GM19193 (cell line): Measurements from ENCODE around the gene YARS1.
A peak's percentile ranks its signal among the peaks of the same experiment; 100 is the strongest.

ENCODE experiments used
- POLR2A ChIP-seq: IDR thresholded peaks from 4 replicates; pipeline ENCODE4 v1.6.1; 2011; ENCODE audit not compliant: insufficient read depth, insufficient read length; ENCODE audit errors: extremely low read depth

The YARS1 gene

DNA sequence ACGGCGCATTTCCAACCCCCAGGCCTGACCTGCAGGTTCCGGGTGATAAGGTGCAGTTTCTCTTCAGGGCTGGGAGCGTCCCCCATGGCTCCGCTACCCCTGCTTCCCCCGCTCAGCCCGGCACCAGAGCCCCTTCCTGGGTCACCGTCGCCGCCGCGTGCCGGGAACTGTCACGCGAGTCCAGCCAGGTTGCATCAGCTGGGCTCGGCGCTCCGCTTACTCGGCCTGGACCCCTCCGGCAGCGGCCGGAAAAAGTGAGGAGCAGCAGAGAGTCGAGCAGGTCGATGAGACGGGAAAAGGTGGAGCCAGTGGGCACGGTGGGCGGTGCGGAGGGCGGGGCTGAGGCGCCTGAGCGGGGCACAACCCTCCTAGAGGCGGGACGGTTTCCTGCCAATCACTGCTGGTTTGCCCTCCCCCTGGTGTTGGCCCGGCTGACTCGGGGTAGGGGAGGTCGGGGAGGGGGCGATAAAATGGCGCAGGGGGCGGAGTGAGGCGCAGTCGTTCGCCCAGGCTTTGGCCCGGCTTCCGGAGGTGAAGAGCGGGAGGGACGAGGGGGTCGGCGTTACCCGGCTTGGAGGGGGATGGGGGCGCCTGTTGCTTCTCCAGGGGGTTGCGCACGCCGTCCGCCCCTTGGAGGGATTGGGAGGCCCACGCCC lies at the start of gene YARS1, which contains the start of gene S100PBP:
YARS1 (minus strand) TSS at position 200 of the 656 bp plus-strand sequence; CDS start at position 86, 114 bp downstream.
S100PBP (plus strand) TSS at position 495 of the 656 bp plus-strand sequence. CDS start 8,447 bp downstream, outside the sequence.
- TF ChIP-seq POLR2A = peak; percentile 74

DNA sequence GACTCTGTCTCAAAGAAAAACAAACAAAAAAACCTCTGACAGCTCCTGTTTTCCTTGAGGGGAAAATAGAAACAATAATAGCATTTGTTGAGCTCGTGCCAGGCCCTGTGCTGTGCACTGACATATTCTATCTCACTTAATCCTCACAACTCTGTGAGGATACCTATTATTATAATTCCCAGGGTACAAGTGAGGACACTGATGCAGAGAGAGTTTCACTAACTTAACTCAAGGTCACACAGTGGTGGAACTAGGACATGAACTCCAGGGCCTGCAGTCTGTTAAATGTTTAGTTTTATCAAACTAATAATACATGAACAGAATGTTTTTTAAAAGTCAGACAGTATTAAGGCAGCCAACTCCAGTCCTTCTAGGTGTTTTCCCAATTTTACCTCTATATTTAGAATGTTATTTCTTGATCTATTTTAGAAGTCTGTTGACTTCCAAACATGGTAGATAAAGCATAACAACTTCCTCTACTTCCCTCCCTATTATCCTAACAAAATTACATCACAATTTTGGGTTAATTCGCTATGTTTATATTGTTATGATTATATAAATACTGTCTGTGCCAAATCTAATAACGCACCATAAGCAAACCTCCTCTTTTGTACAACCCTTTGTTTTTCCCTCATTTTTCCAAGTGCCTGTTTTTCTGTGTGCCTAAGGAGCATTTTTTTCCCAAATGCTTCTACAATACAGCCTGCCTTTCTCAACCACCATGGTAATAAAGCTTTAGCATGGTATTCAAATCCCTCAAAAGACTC lies 48.7 kb upstream of the YARS1 start:
- no peak for TF ChIP-seq POLR2A

DNA sequence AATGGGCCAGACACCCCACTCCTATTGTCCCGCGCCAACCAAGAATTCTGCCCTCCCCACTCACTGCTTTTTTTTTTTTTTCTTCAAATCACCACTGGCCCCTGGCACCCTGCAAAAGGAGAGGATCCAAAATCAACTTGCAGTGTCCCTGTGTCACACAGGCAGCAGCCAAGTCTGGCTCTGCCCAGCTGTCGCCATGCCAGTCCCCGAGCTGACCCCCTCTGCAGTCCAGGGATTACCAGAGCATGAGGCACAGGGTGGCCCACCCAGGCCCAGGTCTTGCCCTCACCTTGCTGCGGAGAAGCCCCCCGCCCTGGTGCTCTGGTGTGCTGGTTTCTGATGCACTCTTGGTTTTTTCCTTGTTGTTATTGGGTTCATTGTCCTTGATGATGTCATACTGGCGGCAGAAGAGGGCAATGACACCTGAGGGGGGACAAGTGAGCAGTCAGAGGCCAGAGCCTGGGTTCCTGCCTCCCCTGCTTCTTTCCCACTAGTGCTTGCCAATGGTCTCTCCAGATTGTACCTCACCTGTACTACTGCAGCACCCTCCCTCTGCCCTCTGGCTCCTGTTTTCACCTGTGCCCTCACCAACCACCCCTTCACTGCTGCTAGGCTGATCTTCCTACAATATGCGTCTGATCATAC lies 47.3 kb upstream of the YARS1 start:
- no peak for TF ChIP-seq POLR2A

DNA sequence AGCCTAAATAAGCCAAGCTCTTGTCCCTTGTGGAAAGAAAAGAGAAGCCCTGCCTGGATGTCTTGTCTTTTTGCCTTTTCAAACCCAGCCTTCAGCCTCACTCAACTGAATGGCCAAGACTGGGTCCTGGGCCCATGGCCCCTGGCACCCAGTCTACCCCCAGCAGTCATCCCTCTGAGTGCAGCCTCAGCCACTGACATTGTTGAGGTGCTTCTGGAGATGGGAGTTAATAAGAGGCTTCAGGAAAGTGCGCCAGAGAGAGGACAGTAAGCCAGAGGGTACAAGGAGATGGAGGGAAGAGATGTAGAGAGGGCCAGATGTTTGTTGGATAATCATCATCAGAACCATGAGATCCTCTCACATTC lies 46.7 kb upstream of the YARS1 start:
- no peak for TF ChIP-seq POLR2A

GRCh38 chr1:32863218-32863880 lies 46.2 kb upstream of the YARS1 start:
- no peak for TF ChIP-seq POLR2A

DNA sequence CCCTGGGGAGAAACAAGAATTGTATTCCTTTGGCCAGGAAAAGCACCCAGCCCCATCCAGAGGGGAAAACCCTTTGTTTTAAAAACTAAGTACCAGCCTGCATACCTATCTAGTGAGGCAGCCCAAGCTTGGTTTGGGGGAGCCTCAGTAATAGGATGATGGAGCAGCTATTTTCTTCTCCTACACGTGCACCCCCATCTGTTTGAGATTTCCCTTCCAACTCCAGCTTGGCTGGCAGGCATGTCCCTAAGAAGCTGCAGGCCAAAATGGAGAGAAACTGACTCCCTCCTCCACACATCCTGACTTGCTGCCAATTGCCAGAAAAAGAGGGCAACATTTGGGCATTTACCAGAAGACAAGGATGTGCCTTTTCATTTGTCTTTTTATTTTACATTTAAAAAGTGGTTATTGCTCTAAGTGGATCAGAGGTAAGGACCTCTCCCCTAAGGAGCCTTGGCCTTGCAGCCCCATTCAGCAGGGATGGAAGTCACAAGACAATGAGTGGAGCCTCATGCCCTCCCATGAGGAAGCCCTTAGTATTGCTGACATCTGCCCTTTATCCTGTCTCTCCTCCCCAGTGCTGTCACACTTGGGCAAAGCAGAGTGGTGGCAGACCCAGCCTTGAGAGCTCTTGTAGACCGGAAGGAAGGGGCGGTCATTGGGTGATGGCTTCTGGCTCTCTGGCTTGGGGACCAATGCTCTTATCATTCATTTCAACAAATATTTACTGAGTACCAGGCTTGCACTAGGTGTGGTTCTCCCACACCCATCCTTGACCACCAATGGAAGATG lies 44.9 kb upstream of the YARS1 start:
- no peak for TF ChIP-seq POLR2A

GRCh38 chr1:32860566-32860965 lies 43.4 kb upstream of the YARS1 start:
- no peak for TF ChIP-seq POLR2A

DNA sequence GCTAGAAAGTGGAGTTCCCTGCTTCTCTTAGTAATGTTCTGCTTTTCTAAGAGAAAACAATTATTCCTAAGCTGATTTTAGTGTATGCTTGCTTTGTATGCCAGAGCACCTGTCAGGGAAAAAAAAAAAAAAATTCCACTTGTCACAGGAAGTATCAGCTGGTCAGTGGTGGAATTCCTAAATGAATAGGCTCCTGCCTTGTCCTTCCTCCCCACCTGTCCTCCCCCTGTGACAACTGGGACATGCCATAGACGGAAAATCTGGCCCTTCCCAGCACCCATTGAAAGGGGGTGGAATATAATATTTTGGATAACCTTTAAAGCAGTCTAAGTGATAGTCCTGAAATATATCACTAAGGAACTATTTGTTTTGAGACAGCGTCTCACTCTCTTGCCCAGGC lies 42.8 kb upstream of the YARS1 start:
- TF ChIP-seq POLR2A = no peak

- TF ChIP-seq POLR2A = no peak
Measured at GRCh38 chr1:32858791-32859190, 41.6 kb upstream of the YARS1 start.

- TF ChIP-seq POLR2A = no peak
Measured at GRCh38 chr1:32858136-32858535, 41.0 kb upstream of the YARS1 start.

- no peak for TF ChIP-seq POLR2A
Measured at GRCh38 chr1:32855861-32856617, 38.9 kb upstream of the YARS1 start.

DNA sequence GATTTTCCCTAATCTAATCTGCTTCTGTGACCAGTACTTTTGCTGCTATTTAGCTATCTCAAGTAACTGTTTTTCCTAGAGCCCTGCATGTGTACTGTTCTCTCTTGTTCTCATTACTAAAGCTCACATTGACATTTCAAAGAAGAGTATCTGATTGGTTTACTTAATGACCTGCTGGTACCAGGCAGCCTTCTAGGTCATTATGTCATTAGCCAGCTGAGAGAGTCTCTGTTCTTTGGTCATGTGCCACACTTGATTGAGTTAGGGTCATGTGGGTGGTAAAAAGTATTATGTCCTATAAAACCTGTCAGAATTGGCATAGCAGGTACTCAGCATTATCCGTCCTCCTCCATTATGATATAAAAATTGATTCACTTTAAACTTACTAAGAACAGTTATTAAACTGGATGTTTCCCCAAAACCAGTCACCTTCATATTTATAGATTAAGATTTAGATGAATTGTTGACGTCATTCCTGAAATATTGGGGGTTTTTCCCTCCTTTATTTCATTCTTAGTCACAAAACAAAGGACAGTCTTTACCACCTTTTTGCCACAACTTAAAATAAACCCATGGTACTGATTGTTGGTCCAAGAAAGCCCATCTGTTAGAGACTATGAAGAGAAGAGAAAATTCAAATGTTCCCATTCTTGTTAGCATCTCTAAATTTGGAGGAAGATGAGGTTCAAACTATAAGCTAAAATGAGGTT lies 31.4 kb upstream of the YARS1 start:
- no peak for TF ChIP-seq POLR2A

- TF ChIP-seq POLR2A = no peak
Measured at GRCh38 chr1:32831878-32832277, 14.7 kb upstream of the YARS1 start.
